ENCODE measurements around the gene C2orf68. TPM values are rescaled to one million over a fixed set of nuclear protein-coding genes. Genes with fewer than 3 reads are reported as not detected.

Gene C2orf68
- polyA plus RNA-seq, 1 donor (not counting 4 experiments of a cell fraction or from before 2014, with no cell fraction given) = 13.6 TPM

DNA sequence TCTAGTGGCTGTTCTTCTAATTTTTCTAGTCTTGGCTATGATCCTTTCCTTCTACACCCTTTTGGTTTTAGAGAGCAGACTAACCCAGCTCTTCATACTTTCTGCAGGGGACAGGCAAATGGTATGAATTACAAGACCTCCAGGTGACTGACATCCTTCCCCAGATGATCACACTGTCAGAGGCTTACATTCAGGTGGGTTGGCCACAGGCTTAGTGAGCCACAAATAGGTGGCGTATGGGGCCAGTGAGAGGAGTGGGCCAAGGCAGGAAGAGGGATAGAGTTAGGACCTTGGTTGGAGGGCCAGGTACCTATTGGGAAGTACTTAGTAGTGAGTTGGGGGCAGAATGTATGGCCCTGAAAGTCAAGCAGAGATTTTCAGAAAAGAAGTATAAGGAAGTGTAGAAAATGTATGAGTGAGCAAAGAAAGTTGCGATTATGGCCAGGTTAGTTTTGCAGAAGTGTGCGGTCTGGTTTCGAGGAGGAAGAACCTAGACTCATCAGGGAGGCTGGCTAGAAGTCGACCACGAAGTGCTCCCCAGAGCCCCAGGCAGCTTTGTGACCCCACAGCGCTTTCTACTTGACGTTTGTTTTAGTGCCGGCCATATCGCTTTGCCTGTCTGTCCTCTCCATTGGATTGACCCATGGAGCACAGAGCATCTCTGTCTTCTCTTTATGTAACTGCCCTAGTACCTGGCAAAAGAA is 36.1 kb upstream of the C2orf68 start:
- dilution Hi-C loops (cut with MboI; ENCODE audit: extremely low pct_ligation_motif_present, low sequenced_read_pairs) = no loop called here
- TF ChIP-seq, protein P1, sequence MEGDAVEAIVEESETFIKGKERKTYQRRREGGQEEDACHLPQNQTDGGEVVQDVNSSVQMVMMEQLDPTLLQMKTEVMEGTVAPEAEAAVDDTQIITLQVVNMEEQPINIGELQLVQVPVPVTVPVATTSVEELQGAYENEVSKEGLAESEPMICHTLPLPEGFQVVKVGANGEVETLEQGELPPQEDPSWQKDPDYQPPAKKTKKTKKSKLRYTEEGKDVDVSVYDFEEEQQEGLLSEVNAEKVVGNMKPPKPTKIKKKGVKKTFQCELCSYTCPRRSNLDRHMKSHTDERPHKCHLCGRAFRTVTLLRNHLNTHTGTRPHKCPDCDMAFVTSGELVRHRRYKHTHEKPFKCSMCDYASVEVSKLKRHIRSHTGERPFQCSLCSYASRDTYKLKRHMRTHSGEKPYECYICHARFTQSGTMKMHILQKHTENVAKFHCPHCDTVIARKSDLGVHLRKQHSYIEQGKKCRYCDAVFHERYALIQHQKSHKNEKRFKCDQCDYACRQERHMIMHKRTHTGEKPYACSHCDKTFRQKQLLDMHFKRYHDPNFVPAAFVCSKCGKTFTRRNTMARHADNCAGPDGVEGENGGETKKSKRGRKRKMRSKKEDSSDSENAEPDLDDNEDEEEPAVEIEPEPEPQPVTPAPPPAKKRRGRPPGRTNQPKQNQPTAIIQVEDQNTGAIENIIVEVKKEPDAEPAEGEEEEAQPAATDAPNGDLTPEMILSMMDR (optimal IDR thresholded peaks at IDR 0.05 in 1 of 3, IDR thresholded peaks at IDR 0.05 in 1 of 3, conservative IDR thresholded peaks at IDR 0.05 in 1 of 3; ENCODE audit: extremely low read depth in 1 of 3, insufficient read depth in 2 of 3, low read length in 3 of 3) = no peak
- TF ChIP-seq EZH2 (IDR thresholded peaks at IDR 0.05; ENCODE audit: low read length) = no peak

DNA sequence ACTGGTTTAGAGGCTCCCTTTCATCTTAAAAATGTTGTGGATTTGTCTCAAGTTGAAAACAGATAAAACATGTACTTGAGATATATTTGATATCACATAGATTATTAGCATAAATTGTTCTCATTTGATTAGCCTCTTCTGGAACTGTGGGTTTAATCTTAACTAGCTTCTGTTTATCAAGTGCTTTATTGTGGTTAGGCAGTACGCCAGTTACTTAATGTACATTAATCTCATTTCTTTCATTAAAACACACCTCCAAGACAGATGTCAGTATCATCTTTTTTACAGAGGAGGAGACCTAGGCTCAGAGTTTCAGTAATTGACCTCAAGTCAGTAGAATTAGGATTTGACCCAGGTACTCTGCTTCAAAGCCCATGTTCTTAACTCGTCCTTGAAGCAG is 34.3 kb upstream of the C2orf68 start:
- Histone ChIP-seq H3K9me1 (ENCODE audit: control insufficient read depth, extremely low read depth, insufficient read depth, low read length) (no peaks in the 10 kb centered on the region), H3K36me3 (ENCODE audit: control insufficient read depth in 2 of 2, extremely low read depth in 1 of 2, insufficient read depth in 2 of 2, low read length in 2 of 2) (peaks cover 38 to 45% of the 10 kb centered on the region in 2 experiments), H3K4me2 (ENCODE audit: control insufficient read depth, extremely low read depth, insufficient read depth, low read depth, low read length) (no peak overlapping the region), H3K27ac (ENCODE audit: control insufficient read depth, insufficient read depth, low read length) (no peak overlapping the region), H3K79me2 (ENCODE audit: control insufficient read depth, insufficient read depth, low read length) (no peaks in the 10 kb centered on the region), H3K9me3 (ENCODE audit: control insufficient read depth, low read depth, low read length) (no peaks in the 10 kb centered on the region), H3K4me1 (ENCODE audit: control insufficient read depth, extremely low read depth, insufficient read depth, low read length) (no peaks in the 10 kb centered on the region), H3K27me3 (ENCODE audit: control insufficient read depth, extremely low read depth, insufficient read depth, low read length) (no peaks in the 10 kb centered on the region), H2AFZ (ENCODE audit: control insufficient read depth, low read length) (no peak overlapping the region), H3K9ac (ENCODE audit: control insufficient read depth, extremely low read depth, insufficient read depth, low read length) (no peak overlapping the region), H4K20me1 (ENCODE audit: control insufficient read depth, extremely low read depth, insufficient read depth, low read length) (no peaks in the 10 kb centered on the region), H3K4me3 (ENCODE audit: control insufficient read depth in 2 of 3, extremely low read depth in 1 of 3, insufficient read depth in 2 of 3, low read depth in 1 of 3, low read length in 3 of 3) (no peak overlapping the region)
- dilution Hi-C loops (cut with MboI; ENCODE audit: extremely low pct_ligation_motif_present, low sequenced_read_pairs) = no loop called here
- TF ChIP-seq EZH2 (IDR thresholded peaks at IDR 0.05; ENCODE audit: low read length) = no peak
- TF ChIP-seq, protein P1 (optimal IDR thresholded peaks at IDR 0.05 in 1 of 3, IDR thresholded peaks at IDR 0.05 in 1 of 3, conservative IDR thresholded peaks at IDR 0.05 in 1 of 3; ENCODE audit: extremely low read depth in 1 of 3, insufficient read depth in 2 of 3, low read length in 3 of 3) = no peak
- FAIRE-seq (no peak), DNase-seq (ENCODE audit: low read depth, low spot score) (no peak)

More for the DNA sequence above, 36.1 kb upstream of the C2orf68 start:
- H4K20me1 ChIP-seq (ENCODE audit: control insufficient read depth, extremely low read depth, insufficient read depth, low read length) = no peaks in the 10 kb centered on the region
- H3K4me3 ChIP-seq (ENCODE audit: control insufficient read depth in 2 of 3, extremely low read depth in 1 of 3, insufficient read depth in 2 of 3, low read depth in 1 of 3, low read length in 3 of 3) = no peak overlapping the region
- H3K9me1 ChIP-seq (ENCODE audit: control insufficient read depth, extremely low read depth, insufficient read depth, low read length) = no peaks in the 10 kb centered on the region
- H3K79me2 ChIP-seq (ENCODE audit: control insufficient read depth, insufficient read depth, low read length) = no peaks in the 10 kb centered on the region
- no peak overlapping the region for H3K9ac ChIP-seq (ENCODE audit: control insufficient read depth, extremely low read depth, insufficient read depth, low read length)
- no peaks in the 10 kb centered on the region for H3K9me3 ChIP-seq (ENCODE audit: control insufficient read depth, low read depth, low read length)
- no peak overlapping the region for H2AFZ ChIP-seq (ENCODE audit: control insufficient read depth, low read length)
- H3K27me3 ChIP-seq (ENCODE audit: control insufficient read depth, extremely low read depth, insufficient read depth, low read length) = no peaks in the 10 kb centered on the region
- no peaks in the 10 kb centered on the region for H3K4me1 ChIP-seq (ENCODE audit: control insufficient read depth, extremely low read depth, insufficient read depth, low read length)
- no peak overlapping the region for H3K4me2 ChIP-seq (ENCODE audit: control insufficient read depth, extremely low read depth, insufficient read depth, low read depth, low read length)
- peaks cover 31 to 34% of the 10 kb centered on the region in 2 experiments for H3K36me3 ChIP-seq (ENCODE audit: control insufficient read depth in 2 of 2, extremely low read depth in 1 of 2, insufficient read depth in 2 of 2, low read length in 2 of 2)
- H3K27ac ChIP-seq (ENCODE audit: control insufficient read depth, insufficient read depth, low read length) = no peak overlapping the region
- no peak for DNase-seq (ENCODE audit: low read depth, low spot score)
- no peak for FAIRE-seq

All from keratinocyte (primary cell).